GM21447 (cell line): ENCODE results near the gene THEM5.

Source experiments
- ATAC-seq: cut with Tn5 transposase; IDR thresholded peaks from one replicate; pipeline ENCODE4 v1.9.1; 2021; ENCODE audit not compliant: unreplicated experiment

THEM5 gene

DNA sequence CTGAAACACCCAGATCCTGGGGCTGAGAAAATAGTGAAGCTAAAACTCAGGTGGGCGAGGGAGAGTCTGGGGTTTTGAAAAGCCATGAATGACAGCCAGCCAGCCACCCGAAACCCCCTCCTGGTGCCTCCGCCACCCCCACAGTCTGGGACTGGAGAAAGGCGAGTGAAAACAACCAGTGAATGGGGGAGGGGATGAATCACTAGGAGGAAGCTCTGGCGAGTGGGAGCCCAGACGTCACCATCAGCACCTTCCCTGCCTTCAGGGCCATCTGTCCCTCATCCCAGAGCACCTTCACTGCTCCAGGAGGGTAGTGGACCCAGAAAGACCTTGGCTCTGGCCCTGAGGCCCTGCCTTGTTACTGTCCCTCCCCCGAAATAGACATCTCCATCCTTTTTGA lies 31.1 kb downstream of the THEM5 start:
- ATAC-seq = no peak

DNA sequence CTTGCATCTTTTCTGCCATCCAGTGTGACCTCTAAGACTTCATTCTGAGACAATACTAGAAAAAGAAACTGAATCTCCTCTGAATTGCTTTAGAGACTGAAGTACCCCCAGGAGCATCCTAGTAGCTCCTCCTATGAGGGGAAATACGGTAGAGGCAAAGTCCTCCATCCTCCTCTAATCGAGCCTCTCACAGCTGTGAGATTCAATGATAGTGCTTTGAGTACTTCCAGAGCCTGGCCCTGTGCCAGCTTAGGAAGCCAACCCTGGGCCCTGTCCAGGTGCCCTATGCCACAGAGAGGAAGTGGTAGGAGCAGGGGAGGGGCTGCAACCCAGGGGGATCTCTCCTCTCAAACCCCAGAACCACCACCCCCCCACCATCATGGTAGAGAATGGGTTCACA lies 32.6 kb downstream of the THEM5 start:
- ATAC-seq = no peak

- no peak for ATAC-seq
Measured at GRCh38 chr1:151819976-151820623, 33.4 kb downstream of the THEM5 start.

DNA sequence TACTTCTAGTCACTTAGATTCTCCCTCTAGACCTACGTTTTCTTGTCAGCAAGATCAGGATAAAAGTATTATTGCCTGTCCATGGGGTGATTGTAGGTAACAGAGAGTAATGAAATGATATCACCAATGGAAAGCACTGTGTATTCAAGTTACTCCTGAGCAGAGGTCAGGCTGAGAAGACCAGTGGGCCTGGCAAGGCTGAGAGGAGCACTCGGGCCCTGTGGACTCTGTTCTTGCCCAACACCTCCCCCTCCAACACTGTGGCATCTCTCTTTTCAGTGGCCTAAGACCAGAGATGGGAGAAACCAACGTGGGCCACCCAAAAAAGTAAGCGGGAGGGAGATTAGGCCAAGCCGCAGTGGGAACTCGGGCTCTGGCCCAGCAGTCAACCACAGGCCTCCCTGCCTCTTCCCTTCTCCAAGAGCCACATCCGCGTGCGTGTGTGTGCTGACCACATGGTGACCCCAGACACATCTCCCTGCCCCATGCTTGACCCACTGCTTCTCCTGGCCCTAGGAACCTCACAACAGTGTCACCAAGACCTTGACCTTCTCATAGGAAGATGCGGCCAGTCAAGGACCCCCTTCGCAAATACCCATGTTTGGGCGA lies 34.2 kb downstream of the THEM5 start:
- ATAC-seq = no peak

DNA sequence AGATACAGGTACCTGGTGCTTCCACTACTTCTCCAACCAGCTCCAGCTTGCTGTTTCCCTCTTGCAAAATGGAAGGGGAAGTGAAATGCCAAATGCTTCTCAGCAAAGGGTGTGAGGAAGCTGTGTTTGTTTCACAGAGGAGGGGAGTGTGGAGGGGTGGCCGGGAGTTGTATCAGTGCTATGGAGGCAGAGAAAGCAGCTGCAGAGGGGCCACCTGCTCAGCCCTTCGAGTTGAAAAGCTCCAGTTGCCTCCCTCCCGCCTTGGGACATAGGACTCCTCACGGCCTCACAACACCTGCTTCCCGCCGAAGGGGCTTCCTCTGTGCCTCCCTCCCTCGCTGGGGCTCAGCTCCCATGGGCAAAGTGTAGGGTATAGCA lies 36.2 kb downstream of the THEM5 start:
- no peak for ATAC-seq

GRCh38 chr1:151816548-151817352 lies 36.8 kb downstream of the THEM5 start:
- no peak for ATAC-seq

GRCh38 chr1:151815716-151816327 lies 37.7 kb downstream of the THEM5 start:
- ATAC-seq = no peak

- ATAC-seq = no peak
Measured at GRCh38 chr1:151814971-151815545, 38.5 kb downstream of the THEM5 start.

GRCh38 chr1:151814426-151814825 lies 39.1 kb downstream of the THEM5 start:
- no peak for ATAC-seq

GRCh38 chr1:151813271-151813977 lies 40.1 kb downstream of the THEM5 start:
- no peak for ATAC-seq

- no peak for ATAC-seq
Measured at GRCh38 chr1:151811181-151811580, 42.3 kb downstream of the THEM5 start.

DNA sequence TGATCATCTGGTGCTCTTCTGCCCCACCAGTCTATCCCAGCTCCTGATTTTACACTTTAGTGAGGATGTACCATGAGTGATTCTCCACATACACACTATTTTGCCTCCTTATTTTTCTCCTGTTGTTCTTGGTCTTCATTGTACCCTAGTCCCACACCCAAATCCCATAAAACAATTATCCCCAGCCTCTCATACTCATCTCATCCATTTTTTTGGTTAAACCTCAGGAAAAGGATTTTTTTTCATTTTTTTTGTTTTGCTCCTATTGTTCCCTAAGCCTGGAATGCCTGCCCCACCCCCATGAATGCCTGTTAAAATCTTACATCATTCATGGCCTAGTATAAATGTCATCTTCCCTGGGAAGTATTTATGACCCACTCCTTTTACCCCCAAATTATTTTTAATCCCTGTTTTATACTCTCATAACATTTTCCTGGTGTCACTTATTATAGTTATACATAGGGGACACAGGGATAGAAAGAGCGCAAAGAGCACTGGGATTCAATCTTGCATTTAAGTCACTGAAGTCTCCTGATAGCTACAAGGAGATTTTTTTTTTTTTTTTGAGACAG lies 43.4 kb downstream of the THEM5 start:
- no peak for ATAC-seq

GRCh38 chr1:151809290-151809984 lies 44.1 kb downstream of the THEM5 start:
- ATAC-seq = no peak

DNA sequence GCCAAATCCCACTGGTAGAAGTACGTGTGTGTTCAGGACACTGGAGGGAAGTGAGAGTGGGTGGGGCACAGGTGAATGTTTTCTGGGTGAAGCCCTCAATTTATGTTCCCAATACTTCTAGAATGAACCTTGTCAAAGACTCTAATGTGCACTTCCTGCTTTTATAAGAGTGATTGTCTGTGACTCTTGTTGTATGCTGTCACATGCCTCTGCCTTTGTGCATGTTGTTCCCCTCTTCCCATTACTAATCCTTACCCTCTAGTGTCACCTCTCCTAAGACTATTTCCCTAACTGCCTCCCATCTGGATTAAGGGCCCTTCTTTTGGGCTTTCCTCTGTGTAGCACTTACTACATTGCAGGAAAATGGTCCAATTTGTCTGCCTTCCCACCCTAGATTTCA lies 45.7 kb downstream of the THEM5 start:
- no peak for ATAC-seq

- no peak for ATAC-seq
Measured at GRCh38 chr1:151807131-151807530, 46.4 kb downstream of the THEM5 start.

DNA sequence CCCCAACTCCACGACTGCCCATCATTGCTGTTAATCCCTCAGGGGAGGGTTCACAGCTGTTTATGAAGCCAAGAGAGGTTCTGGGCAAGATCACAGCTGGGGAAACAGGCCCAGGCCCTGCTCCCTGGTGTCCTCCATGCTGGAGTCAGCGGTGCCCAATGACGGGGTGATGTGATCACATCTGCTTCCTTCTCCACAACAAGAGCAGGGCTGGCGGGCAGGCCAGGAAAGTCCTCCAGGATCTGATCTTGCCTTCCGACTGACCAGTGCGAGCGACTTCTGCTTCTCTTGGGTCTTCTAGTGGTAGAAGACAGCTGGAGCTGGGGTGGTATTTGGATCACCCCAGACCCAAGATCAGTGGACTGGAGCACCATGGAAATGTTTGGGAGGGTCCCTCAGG lies 47.3 kb downstream of the THEM5 start:
- no peak for ATAC-seq

GRCh38 chr1:151805066-151805820 lies 48.3 kb downstream of the THEM5 start, which contains the start of gene LINGO4:
TSS of gene LINGO4 (minus strand) at chr1:151805419. CDS start at chr1:151802704, 2,715 bp downstream.
- no peak for ATAC-seq

DNA sequence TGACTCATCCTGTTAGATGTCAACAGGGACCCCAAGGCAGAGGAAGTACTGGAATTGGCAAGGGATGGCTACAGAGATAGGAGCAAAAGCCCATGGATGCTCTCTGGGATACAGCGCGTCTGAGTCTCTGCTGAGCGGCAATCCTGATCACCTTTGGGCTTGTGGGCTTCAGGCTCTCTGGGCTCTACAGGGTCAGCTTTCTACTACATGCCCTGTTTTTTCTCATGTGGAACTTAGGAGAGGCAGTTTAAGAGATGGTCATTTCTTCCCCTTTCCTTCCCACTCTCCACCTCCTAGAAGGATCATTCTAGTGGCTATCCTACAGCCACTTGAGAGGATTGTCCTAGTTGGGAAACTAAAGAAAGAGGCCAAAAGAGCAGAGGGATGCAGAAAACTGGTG lies 49.6 kb downstream of the THEM5 start:
- ATAC-seq = no peak

- no peak for ATAC-seq
Measured at GRCh38 chr1:151803164-151803563, 50.3 kb downstream of the THEM5 start.
